Dedifferentiated amniotic fluid mesenchymal stem cell (primary cell): ENCODE measurements around the gene KIF17.

Source experiments
- DNase-seq: peaks from one replicate; pipeline ENCODE4 v3.0.0-alpha.2; 2016; ENCODE audit errors: extremely low spot score

Gene KIF17

GRCh38 chr1:20625176-20626097 lies 92.4 kb downstream of the KIF17 start:
- DNase-seq = no peak

- no peak for DNase-seq
Observed at GRCh38 chr1:20624709-20625108, 93.1 kb downstream of the KIF17 start.

- DNase-seq = no peak
Observed at GRCh38 chr1:20621012-20621411, 96.8 kb downstream of the KIF17 start.

GRCh38 chr1:20619999-20620398 lies 97.8 kb downstream of the KIF17 start:
- DNase-seq = no peak

- DNase-seq = no peak
Observed at GRCh38 chr1:20618550-20618949, 99.3 kb downstream of the KIF17 start.

- DNase-seq = no peak
Observed at GRCh38 chr1:20616847-20617487, 100.8 kb downstream of the KIF17 start.

GRCh38 chr1:20615946-20616846 lies 101.6 kb downstream of the KIF17 start:
- DNase-seq = no peak

- no peak for DNase-seq
Observed at GRCh38 chr1:20614131-20614579, 103.7 kb downstream of the KIF17 start.
